Tibial nerve (tissue), 4 donors: ENCODE measurements around the gene OR9G4. TPM values are rescaled to one million over a fixed set of nuclear protein-coding genes. Genes with fewer than 3 reads are reported as not detected.

ENCODE experiments used
- DNase-seq, 2 donors: peaks; one replicate each; pipeline ENCODE4 v3.0.0-alpha.2; 2019; ENCODE audit warnings: low spot score in 2 of 2
- H3K27ac ChIP-seq, 4 donors: fragments of 200-600 bp; sonication (generic) in 3 of 4; one replicate each; pipeline ENCODE4 v1.5.1; 2017 to 2019; ENCODE audit warnings: mild to moderate bottlenecking in 1 of 4
- H3K27me3 ChIP-seq, 2 donors: fragments of 200-600 bp; sonication (generic) in 1 of 2; one replicate each; pipeline versions ENCODE4 v1.5.1 to v1.6.0; 2017 to 2019
- H3K36me3 ChIP-seq, 3 donors: fragments of 200-600 bp; sonication (generic); one replicate each; pipeline ENCODE4 v1.5.1; 2018 to 2019
- H3K4me1 ChIP-seq, 4 donors: fragments of 200-600 bp; sonication (generic) in 3 of 4; one replicate each; pipeline ENCODE4 v1.5.1; 2017 to 2019
- H3K4me3 ChIP-seq, 4 donors: fragments of 200-600 bp; sonication (generic) in 3 of 4; one replicate each; pipeline ENCODE4 v1.5.1; 2017 to 2019; ENCODE audit warnings: mild to moderate bottlenecking in 1 of 4, moderate library complexity in 1 of 4
- H3K9me3 ChIP-seq, 4 donors: fragments of 200-600 bp; sonication (generic) in 3 of 4; one replicate each; pipeline ENCODE4 v1.5.1; 2017 to 2019
- CTCF ChIP-seq, 5 experiments: fragments of 200-600 bp in 3 of 5; fragments of 450-650 bp in 2 of 5; sonication (generic) in 3 of 5; IDR thresholded peaks; one replicate each; pipeline ENCODE4 v1.5.1; 2016 to 2019; ENCODE audit warnings: antibody characterized with exemption in 5 of 5, mild to moderate bottlenecking in 3 of 5, moderate library complexity in 2 of 5
- EP300 ChIP-seq, 2 donors: sonication (generic); formaldehyde crosslinking; IDR thresholded peaks; one replicate each; pipeline ENCODE4 v1.6.1; 2017; ENCODE audit warnings: antibody characterized with exemption in 2 of 2, mild to moderate bottlenecking in 1 of 2
- POLR2A ChIP-seq, 2 donors: fragments of 450-650 bp; IDR thresholded peaks; one replicate each; pipeline ENCODE4 v1.6.1; 2017; ENCODE audit warnings: antibody characterized with exemption in 2 of 2, mild to moderate bottlenecking in 2 of 2, moderate library complexity in 2 of 2
- WGBS, 2 donors: methylation state at CpG; one replicate each; pipeline ENCODE4 v1.1.5; 2018; 5-methylcytosine and 5-hydroxymethylcytosine counted together
- small RNA-seq: library from RNA; depleted of rRNA; stranded (forward); fragments of <200 nt; gene quantifications from one replicate; pipeline ENCODE3, GENCODE V24; 2016
- total RNA-seq, 4 donors: library from RNA; depleted of rRNA; stranded (reverse); fragments of >200 nt; gene quantifications; one replicate each; pipeline ENCODE4 v1.1.0, GENCODE V29; 2016

Gene OR9G4
- total RNA-seq, 4 donors from 2014 or later: not detected

GRCh38 chr11:56700242-56700913 is 48.1 kb downstream of the OR9G4 start:
- no peak for DNase-seq
- H3K27ac ChIP-seq: no peak overlapping the region
- H3K4me1 ChIP-seq: no peaks in the 10 kb centered on the region
- TF ChIP-seq EP300 (IDR thresholded peaks at IDR 0.05) (no peak), POLR2A (IDR thresholded peaks at IDR 0.05) (no peak), CTCF (IDR thresholded peaks at IDR 0.05) (no peak)
- H3K27me3 ChIP-seq: no peaks in the 10 kb centered on the region
- no peaks in the 10 kb centered on the region for H3K9me3 ChIP-seq
- no peaks in the 10 kb centered on the region for H3K36me3 ChIP-seq
- H3K4me3 ChIP-seq: no peak overlapping the region
- 60 to 65% methylated on average over 10 of the region's 10 CpGs for WGBS, 2 donors

DNA sequence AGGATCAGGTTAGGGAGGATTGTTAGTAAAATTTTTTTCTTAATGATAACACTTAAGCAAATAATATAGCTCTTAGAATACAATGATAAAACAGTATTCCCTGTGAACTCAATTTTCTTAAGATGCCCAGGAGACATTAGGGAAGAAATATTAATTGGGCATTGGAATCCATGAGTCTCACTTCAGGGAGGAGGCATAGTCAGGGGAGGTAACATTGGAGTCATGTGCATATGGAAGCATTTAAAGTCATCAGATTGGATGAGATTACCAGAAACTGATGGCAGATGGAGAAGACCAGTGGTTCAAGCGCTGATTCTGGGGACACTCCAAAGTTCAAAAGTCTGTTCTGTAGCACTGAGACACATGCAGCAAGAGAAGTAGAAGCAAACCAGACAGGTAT is 49.7 kb downstream of the OR9G4 start, which contains the start of gene OR9G1:
TSS of gene OR9G1 (plus strand) at position 301 of the 400 bp plus-strand sequence. CDS start 1,293 bp downstream, outside the sequence.
- Histone ChIP-seq H3K9me3 (no peaks in the 10 kb centered on the region), H3K4me1 (no peaks in the 10 kb centered on the region), H3K36me3 (no peaks in the 10 kb centered on the region), H3K27ac (no peak within 1 kb of the TSS), H3K4me3 (no peak within 1 kb of the TSS), H3K27me3 (no peaks in the 10 kb centered on the region)
- no peak for TF ChIP-seq CTCF (IDR thresholded peaks at IDR 0.05)
- no peak for TF ChIP-seq EP300 (IDR thresholded peaks at IDR 0.05)
- TF ChIP-seq POLR2A (IDR thresholded peaks at IDR 0.05): no peak
- DNase-seq: no peak
- WGBS, 2 donors: 91 to 94% methylated on average over 1 of the region's 1 CpG

GRCh38 chr11:56693428-56693827 is 55.1 kb downstream of the OR9G4 start:
- Histone ChIP-seq H3K36me3 (no peaks in the 10 kb centered on the region), H3K4me1 (no peaks in the 10 kb centered on the region), H3K27me3 (no peaks in the 10 kb centered on the region), H3K27ac (no peak overlapping the region), H3K4me3 (no peak overlapping the region), H3K9me3 (no peaks in the 10 kb centered on the region)
- no peak for DNase-seq
- no peak for TF ChIP-seq POLR2A (IDR thresholded peaks at IDR 0.05)
- TF ChIP-seq EP300 (IDR thresholded peaks at IDR 0.05): no peak
- no peak for TF ChIP-seq CTCF (IDR thresholded peaks at IDR 0.05)
- 73 to 76% methylated on average over 2 of the region's 2 CpGs for WGBS, 2 donors

Small RNA genes lying within 50 kb of the gene (small RNA-seq; reads per million reads assigned to genes)
- gene AP001803.1: not detected
- not detected for gene MIR6128

Other genes with a start within 250 kb of the OR9G4 start
- not detected for gene OR5M11, start 205.4 kb downstream of the OR9G4 start, total RNA-seq
- not detected for gene OR5M10, start 171.0 kb downstream of the OR9G4 start, total RNA-seq
- gene OR5M1, start 133.8 kb downstream of the OR9G4 start, total RNA-seq: not detected
- gene OR5AP2, start 106.3 kb downstream of the OR9G4 start, total RNA-seq: not detected
- gene OR5AR1, start 85.0 kb downstream of the OR9G4 start, total RNA-seq: not detected
- gene OR9G1, start 49.6 kb downstream of the OR9G4 start, total RNA-seq: not detected
- gene OR5AK2, start 240.2 kb upstream of the OR9G4 start, total RNA-seq: not detected